Right renal pelvis (tissue), 4 donors: ENCODE results near the gene PLEKHM2. TPM values are rescaled to one million over a fixed set of nuclear protein-coding genes. Genes with fewer than 3 reads are reported as not detected.

Source experiments
- DNase-seq, 4 donors: peaks; one replicate each; pipeline ENCODE4 v3.0.0-alpha.2; 2013; ENCODE audit warnings: low read depth in 4 of 4, low spot score in 3 of 4, missing footprints in 1 of 4
- polyA plus RNA-seq, 4 donors: library from polyadenylated mRNA; unstranded; fragments of 120-200 nt; gene quantifications; one replicate each; pipeline ENCODE4 v1.2.1, GENCODE V29; 2013; ENCODE audit not compliant: insufficient read length in 4 of 4

Gene PLEKHM2
- polyA plus RNA-seq, 4 donors, result 41.0 to 48.9 (median 45.5) TPM

DNA sequence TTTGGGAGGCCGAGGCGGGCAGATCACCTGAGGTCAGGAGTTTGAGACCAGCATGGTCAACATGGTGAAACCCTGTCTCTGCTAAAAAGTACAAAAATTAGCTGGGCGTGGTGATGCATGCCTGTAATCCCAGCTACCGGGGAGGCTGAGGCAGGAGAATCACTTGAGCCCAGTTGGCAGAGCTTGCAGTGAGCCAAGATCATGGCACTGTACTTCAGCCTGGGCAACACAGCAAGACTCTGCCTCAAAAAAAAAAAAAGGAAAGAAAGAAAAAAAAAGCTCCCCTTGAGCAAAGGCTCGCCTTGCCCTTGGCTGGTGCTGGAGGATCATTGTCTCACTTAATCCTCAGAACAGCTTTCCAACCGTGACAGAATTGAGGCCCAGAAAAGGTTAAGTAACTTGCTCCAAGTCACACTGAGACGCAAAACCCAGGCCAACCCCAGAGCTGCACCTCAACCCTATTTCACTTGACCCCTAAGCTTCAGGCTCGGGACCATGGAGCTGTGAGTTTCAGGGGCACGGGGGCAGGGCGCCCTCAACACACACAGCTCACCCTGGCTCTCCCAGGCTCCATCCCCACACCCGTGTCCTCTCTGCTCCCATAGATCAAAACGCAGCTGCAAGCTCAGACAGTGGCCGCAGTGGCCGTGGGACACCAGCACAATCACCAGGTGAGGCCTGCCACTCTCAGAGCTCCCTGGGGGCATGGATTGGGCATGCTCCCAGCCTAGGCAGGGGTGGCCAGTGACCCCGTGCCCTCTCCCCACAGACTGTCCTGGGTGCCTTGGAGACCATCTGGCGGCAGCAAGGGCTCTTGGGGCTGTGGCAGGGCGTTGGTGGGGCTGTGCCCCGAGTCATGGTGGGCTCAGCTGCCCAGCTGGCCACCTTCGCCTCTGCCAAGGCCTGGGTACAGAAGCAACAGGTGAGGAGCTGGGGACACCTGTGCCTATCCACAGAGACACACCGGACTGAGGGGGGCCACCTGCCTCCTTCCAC lies 53.5 kb downstream of the PLEKHM2 start:
- no peak for DNase-seq

DNA sequence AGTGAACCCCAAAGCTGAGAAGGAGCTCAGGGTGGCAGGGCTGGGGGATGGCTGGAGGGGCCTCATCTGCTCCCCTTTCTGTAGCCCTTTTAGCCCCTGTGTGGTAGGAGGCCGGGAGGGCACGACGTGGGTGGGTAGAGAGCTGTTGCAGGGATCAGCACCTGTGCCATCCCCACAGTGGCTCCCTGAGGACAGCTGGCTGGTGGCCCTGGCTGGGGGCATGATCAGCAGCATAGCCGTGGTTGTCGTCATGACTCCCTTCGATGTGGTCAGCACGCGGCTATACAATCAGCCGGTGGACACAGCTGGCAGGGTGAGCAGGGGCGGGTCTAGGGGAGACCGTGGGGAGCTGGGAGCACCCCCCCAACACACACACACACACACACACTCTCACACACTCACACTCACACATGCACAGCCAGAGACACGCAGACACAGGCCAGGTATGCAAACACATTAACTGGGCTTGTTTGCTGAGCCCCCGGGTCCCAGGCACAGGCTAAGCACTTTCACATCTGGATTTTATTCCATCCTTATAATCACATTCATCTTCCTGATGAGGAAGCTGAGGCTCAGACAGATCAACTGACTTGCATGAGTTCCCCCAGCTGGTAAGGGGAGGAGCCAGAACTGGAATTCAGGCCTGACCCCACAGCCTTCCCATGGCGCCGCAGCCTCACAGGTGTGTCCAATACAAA lies 54.4 kb downstream of the PLEKHM2 start:
- DNase-seq, result no peak

DNA sequence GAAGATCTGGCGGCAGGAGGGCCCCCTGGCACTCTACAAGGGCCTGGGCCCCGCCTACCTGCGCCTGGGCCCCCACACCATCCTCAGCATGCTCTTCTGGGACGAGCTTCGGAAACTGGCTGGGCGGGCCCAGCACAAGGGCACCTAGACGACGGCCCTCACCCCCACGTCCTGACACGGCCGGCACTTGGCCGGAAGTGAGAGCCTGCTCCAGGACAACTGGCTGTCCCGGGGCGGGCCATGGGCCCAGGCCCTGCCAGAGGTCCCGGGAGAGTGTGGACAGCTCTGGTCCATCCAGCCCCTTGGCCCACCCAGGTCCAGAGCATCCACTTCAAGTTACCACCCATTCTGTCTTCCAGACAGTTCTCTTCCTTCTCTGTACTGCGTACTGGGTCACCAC lies 55.1 kb downstream of the PLEKHM2 start:
- DNase-seq, result no peak

- no peak for DNase-seq
These were observed 55.6 kb downstream of the PLEKHM2 start for GRCh38 chr1:15739745-15740144.

DNA sequence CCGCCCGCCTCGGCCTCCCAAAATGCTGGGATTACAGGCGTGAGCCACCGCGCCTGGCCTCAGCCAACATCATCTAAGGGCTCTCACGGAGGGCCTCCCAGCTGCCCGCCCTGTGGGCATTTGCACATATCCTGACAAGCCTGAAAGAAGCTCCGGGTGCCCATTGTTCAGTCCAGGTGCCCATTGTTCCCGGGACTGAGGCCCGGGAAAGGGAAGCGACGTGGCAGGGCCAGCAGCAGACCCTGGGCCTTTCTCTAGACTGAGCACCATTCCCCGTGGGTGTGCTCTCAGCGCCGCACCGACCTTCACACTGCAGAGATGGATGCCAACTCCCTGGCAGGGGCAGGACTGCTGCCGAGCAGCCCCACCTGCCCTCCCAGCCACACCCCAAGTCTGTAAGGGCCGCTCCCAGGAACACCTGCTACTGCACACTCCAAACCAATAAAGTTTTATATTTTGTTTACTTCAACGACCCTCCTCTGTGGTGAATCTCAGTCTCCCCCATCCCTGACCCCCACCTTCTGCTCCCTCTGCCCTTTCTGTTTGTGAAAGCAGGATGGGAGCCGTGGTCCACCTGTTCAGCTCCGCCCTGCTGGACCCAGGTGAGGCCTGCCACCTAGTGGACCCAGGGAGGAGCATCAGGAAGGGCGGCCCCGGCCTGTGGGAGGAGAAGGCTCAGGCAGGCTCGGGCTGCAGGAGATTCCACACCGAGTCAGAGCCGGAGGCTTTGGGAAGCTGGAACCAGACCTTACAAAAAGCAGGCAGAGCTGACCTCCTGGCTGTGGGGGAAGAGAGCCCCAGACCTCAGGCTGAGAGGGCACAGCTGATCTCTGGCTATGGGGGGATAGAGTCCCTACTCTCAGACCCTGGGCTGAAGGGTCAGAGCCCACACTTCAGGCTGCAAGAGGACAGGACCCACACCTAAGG lies 57.1 kb downstream of the PLEKHM2 start:
- peak in 3 of 4 donors; percentile 58 to 68 (median 62) for DNase-seq

DNA sequence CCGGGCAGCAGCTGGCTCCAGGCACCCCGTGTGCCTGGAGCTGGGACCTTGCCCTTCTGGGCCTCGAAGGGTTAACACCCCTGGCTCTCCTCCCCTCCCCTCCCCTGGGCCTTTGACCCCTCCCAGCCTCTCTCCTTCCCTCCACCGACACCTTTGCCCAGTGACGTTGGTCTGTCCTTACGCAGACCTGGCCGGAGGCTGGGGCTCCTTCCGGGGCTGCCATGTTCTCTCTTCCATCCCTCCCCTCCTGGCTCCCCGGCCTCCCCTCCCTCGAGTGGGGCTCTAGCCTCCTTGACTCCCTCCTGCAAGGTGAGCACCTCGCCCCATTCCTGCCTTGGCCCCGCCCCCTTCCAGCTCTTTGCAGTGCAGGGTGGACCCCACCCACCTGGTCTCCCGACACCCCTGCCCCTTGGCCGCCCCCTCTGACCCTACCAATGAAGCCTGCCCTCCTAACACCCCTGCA lies 58.2 kb downstream of the PLEKHM2 start, which contains the start of gene TMEM82:
Gene TMEM82 (plus strand): TSS at position 161 of the 463 bp plus-strand sequence. CDS start 61 bp downstream, at position 222.
- DNase-seq, result no peak

GRCh38 chr1:15744122-15744679 lies 60.1 kb downstream of the PLEKHM2 start:
- no peak for DNase-seq

GRCh38 chr1:15747378-15747777 lies 63.3 kb downstream of the PLEKHM2 start:
- DNase-seq, result no peak

- DNase-seq, result no peak
These were observed 64.1 kb downstream of the PLEKHM2 start for GRCh38 chr1:15748264-15748663.

- no peak for DNase-seq
These were observed 64.7 kb downstream of the PLEKHM2 start for GRCh38 chr1:15748690-15749398.

- DNase-seq, result no peak
These were observed 65.5 kb downstream of the PLEKHM2 start for GRCh38 chr1:15749399-15750291.

- DNase-seq, result no peak
These were observed 66.8 kb downstream of the PLEKHM2 start for GRCh38 chr1:15750924-15751323.

DNA sequence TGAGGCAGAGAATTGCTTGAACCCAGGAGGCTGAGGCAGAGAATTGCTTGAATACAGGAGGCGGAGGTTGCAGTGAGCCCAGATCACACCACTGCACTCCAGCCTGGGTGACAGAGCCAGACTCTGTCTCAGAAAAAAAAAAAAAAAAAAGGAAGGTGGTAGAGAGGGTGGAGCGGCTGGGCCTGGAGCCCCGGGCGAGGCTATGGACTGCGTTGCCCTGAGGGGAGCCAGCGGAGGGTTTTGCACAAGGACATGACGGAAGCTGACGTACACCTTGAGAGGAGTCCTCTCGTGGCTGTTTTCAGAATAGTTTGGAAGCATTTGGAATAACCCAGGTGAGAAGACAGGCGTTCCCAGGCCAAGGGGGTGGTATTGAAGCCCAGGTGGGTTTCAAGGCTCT lies 67.6 kb downstream of the PLEKHM2 start:
- DNase-seq, result no peak

DNA sequence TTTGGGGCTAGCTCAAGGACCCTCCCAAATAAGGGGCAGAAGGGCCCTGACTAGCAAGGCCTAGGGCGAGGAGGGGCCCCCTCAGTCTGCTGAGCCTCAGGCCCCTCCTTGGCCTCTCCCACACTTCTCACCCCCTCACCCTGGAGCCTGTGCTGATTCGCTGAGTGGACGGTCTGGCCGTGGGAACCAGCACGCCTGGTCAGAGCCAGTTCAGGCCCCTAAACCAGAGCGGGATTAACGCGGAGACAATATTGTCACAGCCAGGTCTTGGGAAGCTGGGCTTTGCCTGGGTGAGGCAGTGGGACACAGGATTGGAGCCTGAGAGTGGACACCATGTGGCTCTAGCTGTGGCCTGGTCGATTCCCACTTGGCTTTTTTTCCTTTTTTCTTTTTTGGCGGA lies 69.7 kb downstream of the PLEKHM2 start:
- no peak for DNase-seq

- no peak for DNase-seq
These were observed 71.0 kb downstream of the PLEKHM2 start for GRCh38 chr1:15755021-15755645.

DNA sequence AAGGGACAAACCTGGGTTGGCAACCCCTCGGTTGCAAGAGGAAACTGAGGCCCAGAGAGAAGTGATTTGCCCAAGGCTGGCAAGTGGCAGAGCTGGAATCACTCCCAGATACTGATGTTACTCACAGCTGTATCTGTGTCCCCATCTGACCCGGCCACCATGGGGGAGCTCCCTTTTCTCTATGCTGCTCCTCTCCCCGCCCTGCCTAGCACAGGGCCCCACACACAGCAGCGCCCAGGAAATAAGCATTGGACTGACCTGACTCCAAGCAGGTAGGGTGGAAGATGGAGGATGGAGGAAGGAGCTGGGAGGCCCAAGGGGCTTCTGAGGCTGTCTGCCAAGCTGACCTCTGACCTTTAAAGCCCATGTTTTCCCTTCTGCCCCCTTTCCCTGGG lies 71.5 kb downstream of the PLEKHM2 start:
- no peak for DNase-seq

DNA sequence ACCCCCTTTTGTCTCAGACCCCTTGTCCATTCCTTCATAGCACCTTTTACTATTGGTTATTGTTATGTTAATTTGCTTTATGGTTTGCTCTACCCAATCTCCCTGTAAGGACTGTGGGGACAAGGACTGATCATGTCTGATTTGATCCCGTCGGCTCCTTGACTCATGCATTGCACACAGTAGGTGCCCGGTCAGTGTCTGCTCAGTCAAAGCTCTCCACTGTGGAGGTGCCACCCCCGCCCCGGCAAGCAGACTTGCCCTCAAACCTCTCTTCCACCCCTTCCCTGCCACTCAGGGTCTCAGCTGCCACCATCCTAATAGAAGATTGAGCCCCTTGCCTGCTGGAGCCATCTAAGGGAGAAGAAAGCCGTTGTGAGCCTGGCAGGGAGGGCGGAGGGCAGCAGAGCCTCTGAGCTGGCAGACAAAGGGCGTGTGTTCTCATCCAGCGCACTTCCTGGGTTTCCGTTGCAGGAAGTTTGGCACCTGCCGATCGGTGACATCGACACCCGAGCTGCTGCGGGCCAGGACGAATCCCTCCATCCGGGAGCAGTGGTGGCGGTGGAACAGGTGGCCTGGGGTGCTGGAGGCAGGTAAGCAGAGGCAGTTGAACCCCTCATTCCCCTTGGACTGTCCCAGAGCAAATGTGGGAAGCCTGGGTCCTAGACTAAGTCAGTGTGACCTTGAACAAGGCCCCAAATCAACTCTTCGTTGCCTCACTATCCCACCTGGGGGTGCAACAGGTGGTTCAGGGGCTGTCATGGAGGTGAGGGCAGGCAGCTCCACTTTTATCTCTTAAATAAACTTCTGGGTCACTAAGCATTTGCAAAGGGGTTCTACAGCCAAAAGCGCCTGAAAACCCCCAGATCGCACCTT lies 72.3 kb downstream of the PLEKHM2 start:
- no peak for DNase-seq
